Ecto neural progenitor cell (in vitro differentiated cells): Measurements from ENCODE around the gene PSENEN.

Experiments
- DNase-seq: peaks from one replicate; pipeline ENCODE4 v3.0.0-alpha.2; 2018; ENCODE audit warnings: low spot score

The PSENEN gene, protein sequence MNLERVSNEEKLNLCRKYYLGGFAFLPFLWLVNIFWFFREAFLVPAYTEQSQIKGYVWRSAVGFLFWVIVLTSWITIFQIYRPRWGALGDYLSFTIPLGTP

DNA sequence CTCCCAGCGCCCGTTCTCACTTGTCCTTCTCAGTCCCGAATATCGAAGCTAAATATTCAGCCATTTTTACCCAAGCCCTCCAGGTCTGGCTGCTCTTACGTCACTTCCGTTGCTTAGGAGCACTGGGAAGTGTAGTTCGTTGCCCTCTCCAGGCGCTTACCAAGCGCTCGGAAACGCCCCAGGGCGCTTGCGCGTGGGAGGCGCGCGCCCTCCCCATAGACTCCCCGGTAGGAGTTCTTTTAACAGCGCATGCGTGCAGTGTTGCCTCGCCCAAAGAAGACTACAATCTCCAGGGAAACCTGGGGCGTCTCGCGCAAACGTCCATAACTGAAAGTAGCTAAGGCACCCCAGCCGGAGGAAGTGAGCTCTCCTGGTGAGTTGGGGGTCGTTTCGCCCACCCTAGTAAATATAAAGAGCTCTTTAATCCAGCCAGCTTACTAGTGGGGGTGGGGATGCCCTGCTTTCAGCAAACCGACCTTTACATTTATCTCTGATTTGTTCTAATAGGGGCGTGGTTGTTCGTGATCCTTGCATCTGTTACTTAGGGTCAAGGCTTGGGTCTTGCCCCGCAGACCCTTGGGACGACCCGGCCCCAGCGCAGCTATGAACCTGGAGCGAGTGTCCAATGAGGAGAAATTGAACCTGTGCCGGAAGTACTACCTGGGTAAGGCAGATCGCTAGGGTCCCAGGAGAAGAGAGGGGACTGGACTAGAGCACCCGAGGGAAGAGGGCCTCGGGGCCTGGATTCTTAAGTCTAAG is at the start of gene PSENEN, which contains the start of gene U2AF1L4:
Gene PSENEN (plus strand): TSS at position 324 of the 759 bp plus-strand sequence. CDS start 280 bp downstream, at position 604.
Gene U2AF1L4 (minus strand): TSS at position 91 of the 759 bp plus-strand sequence. CDS start 27 bp downstream, at position 64.
- DNase-seq, result peak; percentile 96

DNA sequence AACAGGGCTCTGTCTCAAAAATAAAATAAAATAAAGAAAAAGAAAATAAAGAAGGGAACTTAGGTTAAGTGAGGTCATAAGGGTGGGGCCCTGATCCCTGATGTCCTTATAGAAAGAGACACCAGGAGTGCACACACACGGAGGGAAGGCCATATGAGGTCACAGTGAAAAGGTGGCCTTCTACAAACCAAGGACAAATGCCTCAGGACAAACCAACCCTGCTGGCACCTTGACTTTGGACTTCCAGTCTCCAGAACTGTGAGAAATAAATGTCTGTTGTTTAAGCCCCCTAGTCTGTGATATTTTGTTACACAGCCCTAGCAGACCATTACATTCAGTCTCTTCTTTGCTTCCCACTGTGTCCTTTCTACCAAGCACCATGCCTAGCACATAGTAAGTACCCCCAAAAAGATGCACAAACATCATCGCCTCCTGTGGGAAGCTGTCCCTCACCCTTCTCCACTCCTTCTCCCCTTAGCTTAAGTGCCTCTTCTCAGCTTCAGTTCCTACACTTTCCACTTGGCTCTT is 49.5 kb upstream of the PSENEN start:
- DNase-seq, result no peak

DNA sequence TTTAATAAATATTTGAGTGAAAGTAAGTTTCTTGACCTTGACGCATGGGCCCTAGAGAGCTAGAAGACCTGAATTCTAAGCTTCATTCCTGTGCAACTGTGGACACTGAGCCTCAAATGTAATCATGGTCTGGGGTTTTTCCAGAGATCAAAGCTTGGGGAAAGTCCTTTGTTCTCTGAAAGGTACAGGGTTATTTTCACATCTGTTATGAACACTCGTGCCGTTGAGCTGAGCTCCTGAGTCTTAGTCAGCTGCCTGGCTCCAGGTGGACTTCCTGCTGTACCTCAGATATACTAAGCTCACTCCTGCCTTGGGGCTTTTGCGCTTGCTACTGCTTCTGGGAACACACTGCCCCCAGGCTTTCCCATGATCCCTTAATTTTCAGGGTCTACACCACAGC is 48.6 kb upstream of the PSENEN start:
- DNase-seq, result no peak

DNA sequence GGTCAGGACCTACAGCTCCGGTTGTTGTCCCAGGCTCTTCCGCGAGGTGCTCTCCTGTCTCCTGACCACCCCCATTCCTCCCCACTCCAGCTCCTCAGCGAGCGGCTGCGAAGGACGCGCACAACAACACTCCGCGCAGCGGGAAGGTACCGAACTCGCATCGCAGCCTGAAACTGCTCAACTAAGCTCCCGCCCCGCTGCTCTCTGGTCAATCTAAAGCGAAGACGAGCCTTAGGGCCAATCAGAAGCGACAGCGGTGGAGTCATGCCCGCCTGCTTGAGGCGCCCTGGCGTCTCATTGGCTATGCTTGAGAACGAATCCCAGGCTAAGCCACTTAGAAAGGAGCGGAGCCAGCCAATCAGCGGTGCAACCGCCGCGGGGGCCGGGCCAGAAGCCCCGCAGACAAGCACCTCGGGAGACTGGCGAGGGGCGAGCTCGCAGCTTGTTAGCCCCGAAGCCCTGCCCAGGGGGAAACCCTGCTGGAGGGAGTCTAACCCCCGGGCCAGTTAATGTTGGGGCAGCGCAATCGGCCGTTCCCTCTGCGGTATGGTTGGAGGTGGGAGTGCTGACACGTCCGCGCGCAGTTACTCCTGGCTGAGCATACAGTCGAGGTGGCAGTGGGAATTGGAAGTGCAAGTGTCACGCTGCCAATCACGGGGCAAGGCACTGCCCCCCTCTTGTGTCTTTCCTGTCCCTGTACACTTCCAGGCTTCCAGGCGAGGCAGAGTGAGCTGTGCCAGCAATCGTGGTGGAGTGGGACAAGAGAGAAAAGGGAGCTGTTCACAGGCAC is 43.0 kb upstream of the PSENEN start:
- DNase-seq, result peak; percentile 96

DNA sequence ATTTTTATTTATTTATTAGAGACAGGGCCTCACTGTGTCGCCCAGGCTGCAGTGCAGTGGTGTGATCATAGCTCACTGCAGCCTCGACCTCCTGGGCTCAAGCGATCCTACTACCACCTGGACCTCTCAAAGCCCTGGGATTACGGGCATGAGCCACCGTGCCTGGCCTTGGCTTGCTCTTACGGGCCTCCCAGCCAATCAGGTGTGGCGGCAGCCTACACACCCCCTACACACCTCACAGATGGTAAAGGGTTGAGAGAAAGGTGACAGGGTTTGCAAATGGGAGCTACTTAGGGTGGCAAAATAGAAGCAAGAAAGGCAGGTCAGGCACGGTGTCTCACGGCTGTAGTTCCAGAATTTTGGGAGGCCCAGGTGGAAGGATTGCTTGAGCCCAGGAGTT is 42.1 kb upstream of the PSENEN start:
- no peak for DNase-seq

DNA sequence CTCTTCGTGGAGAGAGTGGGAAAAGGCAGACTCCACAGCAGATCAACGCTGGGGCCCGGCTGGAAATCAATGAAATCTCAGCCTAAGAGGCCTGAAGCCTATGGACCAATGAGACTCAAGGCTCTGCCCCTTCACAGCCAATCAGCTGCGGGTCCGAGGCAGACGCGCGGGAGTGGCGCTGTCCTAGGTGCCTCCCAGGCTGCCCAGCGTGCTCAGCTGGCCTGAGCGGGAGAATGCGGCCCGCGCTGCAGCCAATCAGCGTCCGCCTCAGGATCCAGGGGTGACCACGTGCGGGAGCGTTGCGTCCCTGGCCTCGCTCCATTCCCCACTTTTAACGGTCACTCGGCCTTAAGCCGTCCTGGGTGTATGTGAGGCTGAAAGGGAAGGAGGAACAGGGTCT is 41.2 kb upstream of the PSENEN start, which contains the start of gene ZBTB32:
Gene ZBTB32 (plus strand): TSS at position 341 of the 400 bp plus-strand sequence. CDS start 10,069 bp downstream, outside the sequence.
- peak; percentile 81 for DNase-seq

DNA sequence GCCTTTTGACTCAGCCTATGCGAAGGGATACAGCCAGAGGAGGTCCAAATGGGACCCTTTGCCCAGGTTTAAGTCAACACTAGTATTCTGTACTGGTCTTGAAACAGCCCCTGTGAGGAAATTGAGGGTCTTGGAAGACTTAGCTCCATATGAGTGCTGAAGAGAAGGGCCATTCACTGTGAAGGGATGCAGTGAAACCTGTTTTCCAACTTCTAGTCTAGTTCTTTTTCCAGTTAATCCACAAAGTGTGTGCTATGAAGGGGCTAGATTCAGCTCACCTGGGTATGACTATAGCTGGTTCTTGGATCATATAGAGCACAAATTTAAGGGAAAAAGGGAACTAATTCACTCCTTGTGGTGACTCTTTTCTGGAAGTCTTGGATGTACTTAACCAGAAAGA is 37.1 kb upstream of the PSENEN start:
- no peak for DNase-seq

DNA sequence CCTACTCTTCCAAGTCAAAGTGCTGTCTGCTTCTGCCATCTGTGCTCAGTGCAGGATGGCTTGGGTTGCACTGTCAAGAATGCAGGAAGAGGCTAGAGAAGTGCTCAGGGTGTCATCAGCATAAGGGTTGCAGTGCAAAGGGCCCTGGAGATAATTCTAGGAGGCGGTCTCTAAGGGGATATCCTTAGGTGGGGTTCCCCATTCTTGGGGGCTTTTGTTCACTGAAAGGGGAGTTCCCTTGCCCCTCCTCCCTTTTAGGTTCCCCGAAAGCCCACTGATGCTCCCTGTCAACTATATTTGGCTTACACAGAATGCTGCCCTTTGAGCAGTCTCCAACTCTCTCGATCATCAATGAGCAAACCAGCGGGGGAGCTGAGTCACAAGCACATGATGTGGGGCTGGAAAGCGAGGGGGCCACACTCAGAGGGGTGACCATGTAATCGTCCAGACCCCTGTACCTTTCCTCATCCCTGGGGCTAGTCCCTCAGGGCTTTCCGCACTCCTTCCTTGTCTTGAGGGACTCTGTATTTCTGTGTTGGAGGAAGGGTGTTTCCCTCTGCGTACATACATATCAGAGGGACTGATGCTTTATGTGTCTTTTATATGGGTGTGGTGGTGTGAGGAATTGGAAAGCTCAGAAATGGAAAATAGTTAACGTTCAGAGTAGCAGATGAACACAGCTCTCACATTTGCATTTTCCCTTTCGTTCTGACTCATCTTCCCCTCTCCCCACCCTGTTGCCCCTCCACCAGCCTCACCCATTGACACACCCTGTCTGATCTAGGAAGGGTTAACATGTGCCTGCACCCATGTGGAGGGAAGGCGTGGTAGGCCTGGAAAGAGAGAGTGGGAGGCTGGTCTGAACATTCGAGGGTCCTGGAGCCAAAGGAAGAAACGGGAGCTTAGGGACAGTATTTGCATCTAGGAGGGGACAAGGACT is 34.4 kb upstream of the PSENEN start:
- no peak for DNase-seq

DNA sequence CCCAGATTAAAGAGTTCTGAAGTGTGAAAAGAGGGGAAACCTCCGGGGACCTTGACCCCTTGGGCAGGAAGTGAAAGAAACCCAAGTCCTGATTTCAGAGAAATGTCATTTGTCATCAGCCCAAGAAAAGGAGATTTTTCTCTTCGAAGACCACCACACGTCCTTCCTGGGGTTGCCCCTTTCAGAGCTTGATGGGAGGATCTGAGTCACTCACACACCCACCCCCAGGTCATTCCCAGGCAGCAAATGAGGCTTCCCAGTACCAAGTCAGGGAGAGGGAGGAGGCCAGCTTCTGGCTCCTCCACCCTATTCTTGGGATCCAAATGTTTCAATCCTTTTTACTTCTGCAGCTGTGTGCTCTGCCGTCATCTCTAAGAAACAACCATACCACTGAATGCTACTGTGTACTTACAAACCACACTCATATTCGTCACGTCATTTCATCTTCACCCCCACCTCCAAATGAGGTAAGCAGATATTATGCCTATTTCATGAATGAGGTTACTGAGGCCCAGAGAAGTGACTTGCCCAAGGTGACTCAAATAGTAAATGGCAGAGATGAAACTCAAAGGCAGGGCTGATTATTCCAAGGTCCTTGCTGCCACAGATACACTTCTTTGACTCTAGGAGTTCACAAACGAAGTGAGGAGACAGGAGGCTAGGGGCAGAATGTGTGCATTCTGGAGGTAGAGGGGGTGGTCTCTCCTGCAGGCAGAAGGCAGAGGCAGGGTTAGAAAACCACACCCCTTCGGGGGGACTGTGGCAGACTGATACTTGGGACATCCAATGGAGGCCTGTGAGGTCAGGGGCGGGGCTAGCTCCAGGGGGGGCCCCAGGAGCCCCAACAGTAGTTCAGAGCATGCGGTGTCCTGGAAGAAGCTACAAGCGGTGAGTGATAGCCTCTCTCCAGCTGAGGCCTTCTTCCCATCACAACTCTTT is 32.6 kb upstream of the PSENEN start:
- DNase-seq, result no peak

DNA sequence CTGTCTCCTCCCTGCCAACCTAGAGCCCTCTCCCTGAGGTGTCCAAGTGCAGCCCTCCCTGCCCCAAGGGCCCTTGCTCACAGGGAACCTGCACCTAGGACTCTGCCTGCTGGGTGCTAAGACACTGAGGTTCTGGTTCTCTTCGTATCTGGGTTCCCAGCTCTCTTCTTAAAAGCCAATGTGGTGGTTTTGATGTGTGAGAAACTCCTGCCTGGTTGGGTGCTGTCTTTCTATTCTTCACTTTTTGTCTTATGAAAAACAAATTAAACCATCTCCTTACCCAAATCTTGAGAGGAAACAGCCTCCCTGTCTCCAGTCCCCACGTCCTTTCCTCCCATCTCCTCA is 32.0 kb upstream of the PSENEN start:
- DNase-seq, result no peak

DNA sequence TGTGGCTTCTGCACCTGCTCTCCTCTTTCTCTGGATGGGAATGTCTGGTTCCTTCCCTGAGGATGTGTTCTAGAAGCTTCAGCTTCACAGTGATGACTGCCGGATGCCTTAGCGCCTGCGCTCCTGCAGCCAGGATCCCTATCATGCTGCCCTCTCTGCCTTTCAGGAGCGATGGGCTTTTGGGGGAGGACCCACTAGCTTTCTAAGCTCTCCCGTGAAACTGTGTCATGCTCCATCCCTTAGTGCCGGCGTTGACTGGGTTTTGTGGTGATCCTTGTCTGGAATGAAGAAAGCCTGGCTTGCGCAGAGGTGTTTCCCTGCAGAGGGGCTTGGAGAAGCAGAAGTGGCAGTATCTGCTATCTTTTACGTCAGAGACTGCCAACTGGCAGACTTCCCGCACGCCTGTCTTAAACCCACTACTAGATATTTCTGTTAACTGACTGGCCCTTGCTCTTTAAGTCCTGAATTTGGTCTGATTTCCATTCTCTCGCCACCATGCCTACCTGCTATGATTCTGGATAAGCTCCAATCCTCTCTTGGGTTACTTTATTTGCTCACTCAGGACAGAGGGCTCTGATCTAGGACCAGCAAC is 31.5 kb upstream of the PSENEN start:
- DNase-seq, result no peak

DNA sequence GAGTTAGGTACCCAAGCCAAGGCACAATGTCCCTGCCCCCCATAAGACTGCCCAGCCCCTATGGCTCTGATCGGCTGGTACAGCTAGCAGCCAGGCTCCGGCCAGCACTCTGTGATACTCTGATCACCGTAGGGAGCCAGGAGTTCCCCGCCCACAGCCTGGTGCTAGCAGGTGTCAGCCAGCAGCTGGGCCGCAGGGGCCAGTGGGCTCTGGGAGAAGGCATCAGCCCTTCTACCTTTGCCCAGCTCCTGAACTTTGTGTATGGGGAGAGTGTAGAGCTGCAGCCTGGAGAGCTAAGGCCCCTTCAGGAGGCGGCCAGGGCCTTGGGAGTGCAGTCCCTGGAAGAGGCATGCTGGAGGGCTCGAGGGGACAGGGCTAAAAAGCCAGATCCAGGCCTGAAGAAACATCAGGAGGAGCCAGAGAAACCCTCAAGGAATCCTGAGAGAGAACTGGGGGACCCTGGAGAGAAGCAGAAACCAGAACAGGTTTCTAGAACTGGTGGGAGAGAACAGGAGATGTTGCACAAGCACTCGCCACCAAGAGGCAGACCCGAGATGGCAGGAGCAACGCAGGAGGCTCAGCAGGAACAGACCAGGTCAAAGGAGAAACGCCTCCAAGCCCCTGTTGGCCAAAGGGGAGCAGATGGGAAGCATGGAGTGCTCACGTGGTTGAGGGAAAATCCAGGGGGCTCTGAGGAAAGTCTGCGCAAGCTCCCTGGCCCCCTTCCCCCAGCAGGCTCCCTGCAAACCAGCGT is 30.7 kb upstream of the PSENEN start:
- DNase-seq, result peak; percentile 59

DNA sequence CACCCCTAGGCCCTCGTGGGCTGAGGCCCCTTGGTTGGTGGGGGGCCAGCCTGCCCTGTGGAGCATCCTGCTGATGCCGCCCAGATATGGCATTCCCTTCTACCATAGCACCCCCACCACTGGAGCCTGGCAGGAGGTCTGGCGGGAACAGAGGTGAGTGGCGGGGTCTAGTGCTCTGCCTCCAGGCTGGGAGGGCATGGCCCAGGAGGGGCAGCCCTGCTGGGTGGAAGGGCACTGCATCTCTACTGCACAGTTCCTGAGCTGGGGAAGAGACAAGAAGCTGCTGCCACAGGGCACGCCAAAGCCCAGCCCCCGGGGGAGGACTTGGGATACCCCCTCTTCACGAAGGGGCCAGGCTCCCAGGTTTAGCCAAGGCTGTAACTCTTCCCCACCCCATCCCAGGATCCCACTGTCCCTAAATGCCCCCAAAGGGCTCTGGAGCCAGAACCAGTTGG is 30.1 kb upstream of the PSENEN start:
- no peak for DNase-seq

DNA sequence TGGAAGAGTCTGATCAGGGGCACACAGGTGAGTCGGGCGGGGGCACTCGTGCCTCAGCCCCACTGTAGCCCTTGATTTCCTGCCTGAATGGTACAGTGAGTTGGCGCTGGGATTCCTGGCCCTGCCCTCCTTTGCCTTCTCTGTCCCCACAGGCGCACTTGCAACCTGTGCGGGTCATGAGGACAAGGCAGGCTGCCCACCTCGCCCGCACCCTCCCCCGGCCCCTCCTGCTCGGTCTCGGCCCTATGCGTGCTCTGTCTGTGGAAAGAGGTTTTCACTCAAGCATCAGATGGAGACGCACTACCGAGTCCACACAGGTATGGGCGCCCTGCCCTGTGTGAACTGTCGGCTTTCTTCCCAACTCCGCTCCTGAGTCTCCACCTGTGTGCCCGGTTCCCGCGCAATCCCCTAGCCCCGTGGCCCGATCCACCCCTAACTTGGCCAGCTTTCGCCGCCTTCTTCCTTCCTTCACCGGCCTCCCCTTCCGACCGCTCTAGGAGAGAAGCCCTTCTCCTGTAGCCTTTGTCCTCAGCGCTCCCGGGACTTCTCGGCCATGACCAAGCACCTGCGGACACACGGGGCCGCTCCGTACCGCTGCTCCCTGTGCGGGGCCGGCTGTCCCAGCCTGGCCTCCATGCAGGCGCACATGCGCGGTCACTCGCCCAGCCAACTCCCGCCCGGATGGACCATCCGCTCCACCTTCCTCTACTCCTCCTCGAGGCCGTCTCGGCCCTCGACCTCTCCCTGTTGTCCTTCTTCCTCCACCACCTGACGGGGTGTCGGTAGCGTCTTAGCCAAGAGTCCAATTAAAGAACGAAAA is 29.3 kb upstream of the PSENEN start:
- no peak for DNase-seq

DNA sequence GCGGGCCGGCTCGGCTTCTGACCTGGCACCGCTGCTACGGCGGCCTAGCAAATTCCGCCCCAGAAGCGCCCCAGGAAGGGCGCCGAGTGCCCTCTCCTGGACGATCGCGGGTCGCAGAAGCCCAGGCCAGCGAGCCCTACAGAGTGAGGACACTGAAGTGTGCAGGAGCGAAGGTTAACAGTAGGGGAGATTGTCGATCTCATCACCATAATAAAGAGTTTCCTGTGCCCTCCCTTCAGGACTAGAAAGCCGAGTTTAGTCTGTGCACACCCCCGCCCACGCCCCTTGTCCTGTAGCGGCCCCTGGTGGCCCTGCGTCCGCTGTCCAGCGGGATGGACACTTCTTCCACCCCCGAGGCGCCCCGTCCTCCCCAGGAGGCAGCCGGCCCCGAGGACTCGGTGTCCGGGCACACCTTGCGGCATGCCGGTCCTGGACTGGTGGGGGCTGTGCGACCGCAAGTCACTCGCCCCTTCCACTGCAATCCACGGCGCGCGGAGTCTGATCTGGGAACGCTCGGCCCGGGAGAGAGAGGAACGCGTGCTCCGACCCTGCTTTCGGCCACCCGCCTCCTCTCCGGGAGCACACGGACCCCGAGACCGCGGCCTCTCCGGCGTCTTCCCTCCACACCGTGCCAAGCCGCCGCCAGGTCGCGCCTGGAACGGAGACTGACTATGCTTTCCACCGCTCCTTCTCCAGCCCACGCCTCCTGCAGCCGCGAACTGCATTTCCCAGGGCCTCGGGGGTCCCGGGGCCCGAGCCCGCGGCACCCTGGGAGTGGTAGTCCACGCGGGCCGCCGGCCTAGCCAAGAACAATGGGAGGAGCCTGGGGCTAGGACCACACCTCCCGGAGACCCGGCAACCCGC is 28.4 kb upstream of the PSENEN start:
- DNase-seq, result peak; percentile 97

DNA sequence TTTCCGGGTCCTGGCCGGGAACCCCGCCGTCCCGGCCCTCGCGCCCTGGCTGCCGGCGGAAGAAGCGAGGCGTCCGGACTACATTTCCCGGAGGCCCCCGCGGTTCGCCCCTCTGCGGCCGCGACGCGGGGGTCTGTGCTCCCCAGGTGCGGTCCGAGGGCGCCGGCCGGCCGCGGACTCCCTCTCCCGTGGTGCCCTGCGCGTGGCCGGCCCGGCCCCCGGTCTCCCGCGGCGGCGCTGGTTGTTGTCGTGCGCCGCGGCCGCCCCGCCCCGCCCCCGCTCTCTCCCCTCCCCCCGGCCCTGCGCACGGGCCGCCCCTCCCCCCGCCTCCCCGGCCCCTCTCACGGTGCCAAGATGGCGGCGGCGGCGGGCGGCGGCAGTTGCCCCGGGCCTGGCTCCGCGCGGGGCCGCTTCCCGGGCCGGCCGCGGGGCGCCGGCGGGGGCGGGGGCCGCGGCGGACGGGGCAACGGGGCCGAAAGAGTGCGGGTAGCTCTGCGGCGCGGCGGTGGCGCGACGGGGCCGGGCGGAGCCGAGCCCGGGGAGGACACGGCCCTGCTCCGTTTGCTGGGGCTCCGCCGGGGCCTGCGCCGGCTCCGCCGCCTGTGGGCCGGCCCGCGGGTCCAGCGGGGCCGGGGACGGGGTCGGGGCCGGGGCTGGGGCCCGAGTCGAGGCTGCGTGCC is 27.6 kb upstream of the PSENEN start, which contains the start of gene KMT2B:
Gene KMT2B (plus strand): TSS at position 339 of the 680 bp plus-strand sequence. CDS start 16 bp downstream, at position 355.
- DNase-seq, result no peak
